ENCODE results near the gene ZNF90.

ZNF90 gene

GRCh38 chr19:20077791-20078463, at the start of gene ZNF90:
Gene ZNF90, plus strand, starts transcription at chr19:20078000. Its CDS starts 133 bp downstream, at chr19:20078133.
- DNase-seq: peak; percentile 95
- no peaks in the 10 kb centered on the region for H3K27me3 ChIP-seq (replicated peaks)
- in situ Hi-C loops (cut with HindIII; ENCODE audit: low pct_ligation_motif_present, low sequenced_read_pairs): no loop called here
- peak within 1 kb of the TSS; percentile 63 for H3K4me3 ChIP-seq (ENCODE audit: low read depth, low read length)
- TF ChIP-seq, protein P1, sequence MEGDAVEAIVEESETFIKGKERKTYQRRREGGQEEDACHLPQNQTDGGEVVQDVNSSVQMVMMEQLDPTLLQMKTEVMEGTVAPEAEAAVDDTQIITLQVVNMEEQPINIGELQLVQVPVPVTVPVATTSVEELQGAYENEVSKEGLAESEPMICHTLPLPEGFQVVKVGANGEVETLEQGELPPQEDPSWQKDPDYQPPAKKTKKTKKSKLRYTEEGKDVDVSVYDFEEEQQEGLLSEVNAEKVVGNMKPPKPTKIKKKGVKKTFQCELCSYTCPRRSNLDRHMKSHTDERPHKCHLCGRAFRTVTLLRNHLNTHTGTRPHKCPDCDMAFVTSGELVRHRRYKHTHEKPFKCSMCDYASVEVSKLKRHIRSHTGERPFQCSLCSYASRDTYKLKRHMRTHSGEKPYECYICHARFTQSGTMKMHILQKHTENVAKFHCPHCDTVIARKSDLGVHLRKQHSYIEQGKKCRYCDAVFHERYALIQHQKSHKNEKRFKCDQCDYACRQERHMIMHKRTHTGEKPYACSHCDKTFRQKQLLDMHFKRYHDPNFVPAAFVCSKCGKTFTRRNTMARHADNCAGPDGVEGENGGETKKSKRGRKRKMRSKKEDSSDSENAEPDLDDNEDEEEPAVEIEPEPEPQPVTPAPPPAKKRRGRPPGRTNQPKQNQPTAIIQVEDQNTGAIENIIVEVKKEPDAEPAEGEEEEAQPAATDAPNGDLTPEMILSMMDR (IDR thresholded peaks at IDR 0.05; ENCODE audit: low read depth, low read length, missing control alignments): peak; percentile 18
- no peak within 1 kb of the TSS for H3K27ac ChIP-seq
- no peaks in the 10 kb centered on the region for H3K36me3 ChIP-seq (replicated peaks)

DNA sequence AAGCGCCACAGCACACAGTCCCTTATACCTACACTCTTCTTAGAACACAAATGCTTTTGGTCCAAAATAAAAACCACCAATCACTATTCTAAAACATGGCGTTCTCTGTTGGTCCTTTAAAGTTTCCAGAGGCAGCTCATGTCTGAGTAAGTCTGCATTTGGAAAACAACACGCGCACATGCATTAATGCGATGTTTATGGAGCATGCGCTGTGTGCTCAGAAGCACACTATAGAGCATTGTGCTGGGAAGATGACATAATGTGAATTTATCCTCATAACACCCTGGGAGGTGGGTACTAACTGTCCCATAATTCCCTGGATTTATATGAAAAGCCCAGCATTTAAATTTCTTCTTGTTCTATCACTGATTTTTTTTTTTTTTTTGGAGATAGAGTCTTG, 49.2 kb upstream of the ZNF90 start:
- Histone ChIP-seq H3K27me3 (replicated peaks) (no peaks in the 10 kb centered on the region), H3K27ac (no peak overlapping the region), H3K4me3 (ENCODE audit: low read depth, low read length) (no peak overlapping the region), H3K36me3 (replicated peaks) (no peaks in the 10 kb centered on the region)
- in situ Hi-C loops (cut with HindIII; ENCODE audit: low pct_ligation_motif_present, low sequenced_read_pairs): no loop called here
- TF ChIP-seq, protein P1 (IDR thresholded peaks at IDR 0.05; ENCODE audit: low read depth, low read length, missing control alignments): no peak
- DNase-seq: no peak

GRCh38 chr19:20035935-20036334, 41.9 kb upstream of the ZNF90 start:
- TF ChIP-seq, protein P1 (IDR thresholded peaks at IDR 0.05; ENCODE audit: low read depth, low read length, missing control alignments): no peak
- DNase-seq: no peak
- in situ Hi-C loops (cut with HindIII; ENCODE audit: low pct_ligation_motif_present, low sequenced_read_pairs): no loop called here

GRCh38 chr19:20038358-20039202, 39.2 kb upstream of the ZNF90 start:
- in situ Hi-C loops (cut with HindIII; ENCODE audit: low pct_ligation_motif_present, low sequenced_read_pairs): no loop called here
- TF ChIP-seq, protein P1 (IDR thresholded peaks at IDR 0.05; ENCODE audit: low read depth, low read length, missing control alignments): no peak
- Histone ChIP-seq H3K27me3 (replicated peaks) (no peaks in the 10 kb centered on the region), H3K4me3 (ENCODE audit: low read depth, low read length) (peak overlapping the region; percentile 89), H3K27ac (peak overlapping the region; percentile 72), H3K36me3 (replicated peaks) (no peaks in the 10 kb centered on the region)
- DNase-seq: no peak

More at GRCh38 chr19:20035935-20036334, 41.9 kb upstream of the ZNF90 start:
- no peaks in the 10 kb centered on the region for H3K27me3 ChIP-seq (replicated peaks)
- no peak overlapping the region for H3K27ac ChIP-seq
- no peak overlapping the region for H3K4me3 ChIP-seq (ENCODE audit: low read depth, low read length)
- H3K36me3 ChIP-seq (replicated peaks): no peaks in the 10 kb centered on the region

- in situ Hi-C loops (cut with HindIII; ENCODE audit: low pct_ligation_motif_present, low sequenced_read_pairs): no loop called here
- H3K27me3 ChIP-seq (replicated peaks): no peaks in the 10 kb centered on the region
- peak within 1 kb of the TSS; percentile 72 for H3K27ac ChIP-seq
- DNase-seq: peak; percentile 97
- TF ChIP-seq, protein P1 (IDR thresholded peaks at IDR 0.05; ENCODE audit: low read depth, low read length, missing control alignments): no peak
- H3K36me3 ChIP-seq (replicated peaks): no peaks in the 10 kb centered on the region
- H3K4me3 ChIP-seq (ENCODE audit: low read depth, low read length): peak within 1 kb of the TSS; percentile 89
Observed at GRCh38 chr19:20039203-20039723, 38.5 kb upstream of the ZNF90 start, which contains the start of gene ZNF682. Gene ZNF682, minus strand, starts transcription at chr19:20039505. Its CDS starts 160 bp downstream, at chr19:20039345.
